Stimulated activated effector memory CD8-positive, alpha-beta T cell treated with anti-CD3 and anti-CD28 coated beads, Interleukin-12 subunit alpha, Interleukin-12 subunit beta, amount 100 ng/mL, for 72 hours (primary cell): Measurements from ENCODE around the gene ANTKMT.

ENCODE experiments used
- ATAC-seq: fragments of 150-1000 bp; cut with Tn5 transposase; 2 replicates; pipeline ENCODE4 v1.10.0; 2021
- DNase-seq, 2 donors: peaks; one replicate each; pipeline ENCODE4 v3.0.0; 2021 to 2022; ENCODE audit warnings: low spot score in 2 of 2
- H3K27ac Mint-ChIP-seq: one replicate; pipeline ENCODE4 v1.8.0; 2022; ENCODE audit warnings: mild to moderate bottlenecking, mixed read lengths
- H3K36me3 Mint-ChIP-seq: one replicate; pipeline ENCODE4 v1.8.0; 2022; ENCODE audit warnings: mild to moderate bottlenecking, mixed read lengths
- H3K4me1 Mint-ChIP-seq: one replicate; pipeline ENCODE4 v1.8.0; 2022; ENCODE audit warnings: mixed read lengths
- H3K4me3 Mint-ChIP-seq: one replicate; pipeline ENCODE4 v1.8.0; 2022; ENCODE audit warnings: mild to moderate bottlenecking, mixed read lengths
- H3K9me3 Mint-ChIP-seq: one replicate; pipeline ENCODE4 v1.8.0; 2022; ENCODE audit warnings: mixed read lengths

The ANTKMT gene

GRCh38 chr16:724188-725040 lies 3.5 kb downstream of the ANTKMT start:
- Mint-ChIP-seq H3K9me3 (no peaks in the 10 kb centered on the region), H3K4me3 (no peak overlapping the region), H3K27ac (no peak overlapping the region), H3K4me1 (peaks cover 21% of the 10 kb centered on the region), H3K36me3 (peaks cover 11% of the 10 kb centered on the region)
- DNase-seq (no peak), ATAC-seq (no peak)

- no peak overlapping the region for H3K4me3 Mint-ChIP-seq
- no peak overlapping the region for H3K27ac Mint-ChIP-seq
- ATAC-seq: no peak
- peaks cover 15% of the 10 kb centered on the region for H3K4me1 Mint-ChIP-seq
- no peaks in the 10 kb centered on the region for H3K9me3 Mint-ChIP-seq
- no peak for DNase-seq
- H3K36me3 Mint-ChIP-seq: peaks cover 7% of the 10 kb centered on the region
These were observed 4.1 kb downstream of the ANTKMT start for GRCh38 chr16:725041-725376.

GRCh38 chr16:725463-726187 lies 4.7 kb downstream of the ANTKMT start:
- no peaks in the 10 kb centered on the region for H3K9me3 Mint-ChIP-seq
- H3K36me3 Mint-ChIP-seq: peaks cover under 1% of the 10 kb centered on the region
- DNase-seq (no peak), ATAC-seq (no peak)
- no peak overlapping the region for H3K27ac Mint-ChIP-seq
- H3K4me3 Mint-ChIP-seq: peak overlapping the region; percentile 65
- H3K4me1 Mint-ChIP-seq: peaks cover 11% of the 10 kb centered on the region

- Mint-ChIP-seq H3K27ac (no peak overlapping the region), H3K36me3 (no peaks in the 10 kb centered on the region), H3K4me3 (peak overlapping the region; percentile 65), H3K4me1 (peaks cover 11% of the 10 kb centered on the region), H3K9me3 (no peaks in the 10 kb centered on the region)
- no peak for DNase-seq
- ATAC-seq: no peak
These were observed 5.2 kb downstream of the ANTKMT start for GRCh38 chr16:726188-726437.

GRCh38 chr16:726438-727290 lies 5.7 kb downstream of the ANTKMT start, which contains the start of the genes CCDC78 and HAGHL:
Gene CCDC78, minus strand, starts transcription at chr16:726443. Its CDS starts 76 bp downstream, at chr16:726367.
Gene HAGHL, plus strand, starts transcription at chr16:727106. Its CDS starts 404 bp downstream, at chr16:727510.
- H3K4me1 Mint-ChIP-seq: peaks cover 11% of the 10 kb centered on the region
- ATAC-seq (peak; percentile 29), DNase-seq (peak; percentile 60 to 75)
- H3K27ac Mint-ChIP-seq: no peak within 1 kb of the TSS
- H3K4me3 Mint-ChIP-seq: peak within 1 kb of the TSS; percentile 65
- H3K36me3 Mint-ChIP-seq: peaks cover 2% of the 10 kb centered on the region
- no peaks in the 10 kb centered on the region for H3K9me3 Mint-ChIP-seq

GRCh38 chr16:727291-727977 lies 6.5 kb downstream of the ANTKMT start:
- peak overlapping the region; percentile 65 for H3K4me3 Mint-ChIP-seq
- H3K36me3 Mint-ChIP-seq: peaks cover 9% of the 10 kb centered on the region
- DNase-seq (peak in 1 of 2 donors; percentile 81), ATAC-seq (peak; percentile 11)
- no peak overlapping the region for H3K27ac Mint-ChIP-seq
- peaks cover 5% of the 10 kb centered on the region for H3K4me1 Mint-ChIP-seq
- H3K9me3 Mint-ChIP-seq: no peaks in the 10 kb centered on the region

- Mint-ChIP-seq H3K4me3 (peak overlapping the region; percentile 65), H3K9me3 (no peaks in the 10 kb centered on the region), H3K36me3 (peaks cover 9% of the 10 kb centered on the region), H3K27ac (peak overlapping the region; percentile 56), H3K4me1 (peaks cover 5% of the 10 kb centered on the region)
- peak; percentile 75 for ATAC-seq
- DNase-seq: peak; percentile 51 to 83
These were observed 7.4 kb downstream of the ANTKMT start for GRCh38 chr16:728131-728889.

- ATAC-seq (no peak), DNase-seq (no peak)
- H3K4me1 Mint-ChIP-seq: peaks cover 5% of the 10 kb centered on the region
- peak overlapping the region; percentile 65 for H3K4me3 Mint-ChIP-seq
- H3K27ac Mint-ChIP-seq: peak overlapping the region; percentile 56
- H3K36me3 Mint-ChIP-seq: peaks cover 13% of the 10 kb centered on the region
- H3K9me3 Mint-ChIP-seq: no peaks in the 10 kb centered on the region
These were observed 8.2 kb downstream of the ANTKMT start for GRCh38 chr16:728890-729744.

- H3K36me3 Mint-ChIP-seq: peaks cover 22% of the 10 kb centered on the region
- DNase-seq (no peak), ATAC-seq (no peak)
- H3K4me1 Mint-ChIP-seq: peaks cover 4% of the 10 kb centered on the region
- H3K9me3 Mint-ChIP-seq: no peaks in the 10 kb centered on the region
- no peak overlapping the region for H3K4me3 Mint-ChIP-seq
- H3K27ac Mint-ChIP-seq: no peak overlapping the region
These were observed 9.1 kb downstream of the ANTKMT start for GRCh38 chr16:729768-730665.

GRCh38 chr16:730666-731509 lies 9.9 kb downstream of the ANTKMT start:
- peaks cover 31% of the 10 kb centered on the region for H3K36me3 Mint-ChIP-seq
- H3K4me3 Mint-ChIP-seq: no peak overlapping the region
- peak in 1 of 2 donors; percentile 52 for DNase-seq
- H3K27ac Mint-ChIP-seq: no peak overlapping the region
- peaks cover 10% of the 10 kb centered on the region for H3K4me1 Mint-ChIP-seq
- ATAC-seq: no peak
- no peaks in the 10 kb centered on the region for H3K9me3 Mint-ChIP-seq

- Mint-ChIP-seq H3K36me3 (peaks cover 46% of the 10 kb centered on the region), H3K9me3 (no peaks in the 10 kb centered on the region), H3K4me1 (peaks cover 16% of the 10 kb centered on the region), H3K4me3 (no peak overlapping the region), H3K27ac (no peak overlapping the region)
- no peak for DNase-seq
- no peak for ATAC-seq
These were observed 11.4 kb downstream of the ANTKMT start for GRCh38 chr16:732332-732731.

GRCh38 chr16:732936-733335 lies 12.0 kb downstream of the ANTKMT start:
- Mint-ChIP-seq H3K9me3 (no peaks in the 10 kb centered on the region), H3K36me3 (peaks cover 52% of the 10 kb centered on the region), H3K27ac (no peak overlapping the region), H3K4me1 (peaks cover 16% of the 10 kb centered on the region), H3K4me3 (no peak overlapping the region)
- no peak for ATAC-seq
- DNase-seq: no peak
